HL-60/S4 (cell line): ENCODE data around the gene KRTCAP2.
"Not testable (repeated sequence)": the region's sequence is repeated elsewhere in the genome, so short reads cannot be mapped to it uniquely, and the experiment has no call there.

Experiments used
- in situ Hi-C: fragments of 300-500 bp; cut with MboI; formaldehyde crosslinking; loops from 2 replicates; pipeline ENCODE4 v1.14.3; 2022; ENCODE audit warnings: low sequenced_read_pairs

Gene KRTCAP2

GRCh38 chr1:155172732-155173477 lies at the start of gene KRTCAP2:
TSS of gene KRTCAP2 (minus strand) at chr1:155173304. CDS start at chr1:155173224, 80 bp downstream.
- in situ Hi-C loops, result loop anchor here (5.0 to 10.0 kb wide), 2 partner anchors 81 to 422 kb away; no protein-coding TSS in a partner anchor

GRCh38 chr1:155220211-155220965 lies 47.3 kb upstream of the KRTCAP2 start:
- in situ Hi-C loops, result not testable (repeated sequence)

GRCh38 chr1:155219592-155220031 lies 46.5 kb upstream of the KRTCAP2 start:
- in situ Hi-C loops, result no loop called here

GRCh38 chr1:155218854-155219591 lies 45.9 kb upstream of the KRTCAP2 start:
- in situ Hi-C loops, result no loop called here

- in situ Hi-C loops, result not testable (repeated sequence)
Observed at GRCh38 chr1:155214702-155215101, 41.6 kb upstream of the KRTCAP2 start.

- in situ Hi-C loops, result not testable (repeated sequence)
Observed at GRCh38 chr1:155212051-155212440, 38.9 kb upstream of the KRTCAP2 start.

GRCh38 chr1:155211381-155212050 lies 38.4 kb upstream of the KRTCAP2 start:
- in situ Hi-C loops, result not testable (repeated sequence)

GRCh38 chr1:155210314-155211104 lies 37.4 kb upstream of the KRTCAP2 start:
- in situ Hi-C loops, result no loop called here

GRCh38 chr1:155209312-155209721 lies 36.2 kb upstream of the KRTCAP2 start:
- in situ Hi-C loops, result no loop called here

GRCh38 chr1:155208541-155209311 lies 35.6 kb upstream of the KRTCAP2 start, which contains the start of gene MTX1:
TSS of gene MTX1 (plus strand) at chr1:155208695. CDS start at chr1:155208805, 110 bp downstream.
- in situ Hi-C loops, result no loop called here

- in situ Hi-C loops, result no loop called here
Observed at GRCh38 chr1:155207806-155208540, 34.9 kb upstream of the KRTCAP2 start, which contains the start of gene THBS3. TSS of gene THBS3 (minus strand) at chr1:155207897. CDS start at chr1:155207876, 21 bp downstream.

- in situ Hi-C loops, result no loop called here
Observed at GRCh38 chr1:155206891-155207805, 34.0 kb upstream of the KRTCAP2 start.

- in situ Hi-C loops, result no loop called here
Observed at GRCh38 chr1:155205969-155206593, 33.0 kb upstream of the KRTCAP2 start.

GRCh38 chr1:155205035-155205434 lies 31.9 kb upstream of the KRTCAP2 start:
- in situ Hi-C loops, result no loop called here

- in situ Hi-C loops, result no loop called here
Observed at GRCh38 chr1:155202731-155203515, 29.8 kb upstream of the KRTCAP2 start.

- in situ Hi-C loops, result no loop called here
Observed at GRCh38 chr1:155202198-155202597, 29.1 kb upstream of the KRTCAP2 start.
